PC-9 (cell line): ENCODE results near the gene EFCAB7. TPM values are rescaled to one million over a fixed set of nuclear protein-coding genes. Genes with fewer than 3 reads are reported as not detected.

Source experiments
- BruUV-seq: library from RNA; stranded (reverse); fragments of 400-500 nt; replicated peaks from 2 replicates; lab custom pipeline; 2021; lab: Mats Ljungman, UMichigan
- CTCF ChIA-PET: fragments of 300-600 bp; sonication (Branson Sonifier 250); formaldehyde crosslinking; loops from one replicate; lab custom pipeline; 2022; ENCODE audit warnings: antibody characterized with exemption; lab: Charles Lee
- POLR2A ChIA-PET: fragments of 300-600 bp; sonication (Branson Sonifier 250); formaldehyde crosslinking; loops from one replicate; lab custom pipeline; 2022; ENCODE audit warnings: antibody characterized with exemption; ENCODE audit not compliant: unreplicated experiment; lab: Charles Lee
- DNase-seq, 2 experiments: peaks; one replicate each; pipeline versions ENCODE4 v3.0.0 to v3.0.0-alpha.2; 2015 to 2022; ENCODE audit warnings: mixed read lengths in 1 of 2
- H2AFZ ChIP-seq: fragments of 200-600 bp; sonication (generic); 2 replicates; pipeline ENCODE4 v1.8.1; 2017; ENCODE audit warnings: antibody characterized with exemption
- H3F3A ChIP-seq: fragments of 200-600 bp; sonication (generic); 2 replicates; pipeline ENCODE4 v1.8.1; 2017; ENCODE audit warnings: antibody characterized with exemption, mild to moderate bottlenecking, low read depth; ENCODE audit not compliant: insufficient read depth
- H3K27ac ChIP-seq: fragments of 200-600 bp; sonication (generic); 2 replicates; pipeline ENCODE4 v1.6.1; 2016; ENCODE audit warnings: mixed run types
- H3K27me3 ChIP-seq: fragments of 200-600 bp; sonication (generic); 2 replicates; pipeline ENCODE4 v1.6.1; 2016; ENCODE audit warnings: low read depth, mixed run types; ENCODE audit not compliant: insufficient read depth
- H3K36me3 ChIP-seq: fragments of 200-600 bp; sonication (generic); 2 replicates; pipeline ENCODE4 v1.6.1; 2016; ENCODE audit warnings: low read depth, mixed run types
- H3K4me1 ChIP-seq: fragments of 200-600 bp; sonication (generic); replicated peaks from 2 replicates; pipeline ENCODE4 v1.6.1; 2016; ENCODE audit warnings: mixed run types; ENCODE audit not compliant: insufficient read depth
- H3K4me2 ChIP-seq: fragments of 200-600 bp; sonication (generic); 2 replicates; pipeline ENCODE4 v1.6.1; 2017; ENCODE audit warnings: mixed run types
- H3K4me3 ChIP-seq: fragments of 200-600 bp; sonication (generic); 2 replicates; pipeline ENCODE4 v1.6.1; 2016; ENCODE audit warnings: mixed run types
- H3K79me2 ChIP-seq: fragments of 200-600 bp; sonication (generic); 2 replicates; pipeline ENCODE4 v1.6.1; 2017; ENCODE audit warnings: low read depth, mixed run types
- H3K9me2 ChIP-seq: fragments of 200-600 bp; sonication (generic); 2 replicates; pipeline ENCODE4 v1.8.1; 2017; ENCODE audit warnings: mild to moderate bottlenecking; ENCODE audit not compliant: insufficient read depth
- H3K9me3 ChIP-seq: fragments of 200-600 bp; sonication (generic); 2 replicates; pipeline ENCODE4 v1.8.1; 2016; ENCODE audit warnings: low read depth; ENCODE audit not compliant: insufficient read depth
- H4K20me1 ChIP-seq: fragments of 200-600 bp; sonication (generic); 2 replicates; pipeline ENCODE4 v1.8.1; 2017; ENCODE audit not compliant: insufficient read depth
- CTCF ChIP-seq: fragments of 200-600 bp; sonication (generic); conservative IDR thresholded peaks from 2 replicates; pipeline ENCODE4 v1.6.1; 2017; ENCODE audit warnings: mixed run types, antibody characterized with exemption, mild to moderate bottlenecking, moderate library complexity
- EZH2 ChIP-seq: fragments of 200-600 bp; sonication (generic); IDR thresholded peaks from 2 replicates; pipeline ENCODE4 v1.8.0; 2017; ENCODE audit warnings: antibody characterized with exemption, low read depth
- intact Hi-C: fragments of 100-400 bp; cut with micrococcal nuclease; formaldehyde crosslinking; loops from one replicate; pipeline ENCODE4 v1.10.0; 2022; ENCODE audit not compliant: unreplicated experiment
- total RNA-seq: library from RNA; stranded (reverse); gene quantifications from 2 replicates; pipeline ENCODE4 v1.2.3, GENCODE V29; 2021

EFCAB7 gene
- total RNA-seq, 1 experiment from 2014 or later = 11.2 TPM

- Histone ChIP-seq H3K79me2 (peaks cover 62% of the 10 kb centered on the region), H2AFZ (no peak overlapping the region), H3K36me3 (peaks cover 7% of the 10 kb centered on the region; the same call in 1 of the 2 replicates), H3K4me1 (no peaks in the 10 kb centered on the region), H3K27ac (no peak overlapping the region), H3K27me3 (no peaks in the 10 kb centered on the region), H3K4me3 (no peak overlapping the region), H3K9me3 (no peaks in the 10 kb centered on the region), H4K20me1 (no peaks in the 10 kb centered on the region), H3F3A (no peaks in the 10 kb centered on the region), H3K9me2 (no peaks in the 10 kb centered on the region), H3K4me2 (no peak overlapping the region)
- no TSS peak for BruUV-seq
- intact Hi-C loops = no loop called here
- TF ChIP-seq CTCF = no peak
- TF ChIP-seq EZH2 = no peak
- ChIA-PET POLR2A (no interaction called here), CTCF (no interaction called here)
- DNase-seq = no peak
Measured at GRCh38 chr1:63602629-63603028, 79.3 kb downstream of the EFCAB7 start.

DNA sequence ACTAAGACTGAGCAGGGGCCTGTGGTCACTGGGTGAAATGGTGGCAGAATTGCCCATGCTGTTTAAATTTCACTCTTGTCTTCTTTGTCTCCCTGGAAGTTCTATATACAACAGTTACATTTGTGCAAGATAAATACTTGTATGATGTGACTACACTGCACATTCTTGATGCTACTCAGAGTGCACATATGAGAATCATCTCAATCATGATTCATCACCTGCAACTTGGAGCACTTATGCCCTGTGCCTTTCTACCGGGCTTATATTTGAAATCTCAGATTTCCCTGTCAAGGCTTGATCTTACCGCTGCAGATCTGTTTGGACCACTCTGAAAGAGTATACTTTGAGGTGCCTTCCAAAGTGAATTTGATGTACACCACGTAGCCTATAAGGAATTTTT, 80.5 kb downstream of the EFCAB7 start:
- intact Hi-C loops = no loop called here
- Histone ChIP-seq H3K36me3 (0 out of 2 replicates have a peak, but pooled peaks cover 7% of the 10 kb centered on the region), H3K4me1 (no peaks in the 10 kb centered on the region), H3K27ac (no peak overlapping the region), H3F3A (no peaks in the 10 kb centered on the region), H3K9me2 (no peaks in the 10 kb centered on the region), H3K4me3 (no peak overlapping the region), H3K27me3 (no peaks in the 10 kb centered on the region), H4K20me1 (no peaks in the 10 kb centered on the region), H3K79me2 (peaks cover 58% of the 10 kb centered on the region), H3K4me2 (no peak overlapping the region), H2AFZ (no peak overlapping the region), H3K9me3 (no peaks in the 10 kb centered on the region)
- no peak for TF ChIP-seq EZH2
- no peak for TF ChIP-seq CTCF
- no peak for DNase-seq
- POLR2A ChIA-PET = no interaction called here
- no TSS peak for BruUV-seq
- CTCF ChIA-PET = interaction anchor here (0.6 kb wide), 1 partner anchor 1221 kb away, joined by 9 read pairs; no protein-coding TSS in a partner anchor

DNA sequence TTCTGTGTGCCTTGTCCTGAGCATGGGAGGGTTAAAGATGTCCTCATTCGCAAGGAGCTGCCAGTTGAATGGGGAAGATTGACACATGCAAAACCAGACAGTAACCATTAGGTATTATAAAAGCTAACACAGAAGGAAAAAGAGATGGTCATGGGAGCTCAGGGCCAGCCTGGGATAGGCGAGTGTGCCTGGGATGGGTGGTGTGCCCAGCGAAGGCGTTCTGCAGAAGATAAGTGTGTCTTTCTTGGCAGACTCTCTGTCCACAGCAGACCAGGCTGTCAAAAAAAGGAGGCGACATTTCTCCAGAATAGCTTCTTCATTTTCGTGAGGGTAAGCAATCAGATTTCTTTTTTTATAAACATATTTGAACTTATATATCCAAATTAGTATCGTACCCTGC, 84.0 kb downstream of the EFCAB7 start:
- no peaks in the 10 kb centered on the region for H3K9me2 ChIP-seq
- ChIA-PET CTCF (no interaction called here), POLR2A (no interaction called here)
- peaks cover 20% of the 10 kb centered on the region for H3K4me1 ChIP-seq
- peaks cover 14% of the 10 kb centered on the region; the same call in 1 of the 2 replicates for H3F3A ChIP-seq
- no peak overlapping the region for H2AFZ ChIP-seq
- no TSS peak for BruUV-seq
- no peak overlapping the region for H3K4me3 ChIP-seq
- TF ChIP-seq CTCF (no peak), EZH2 (no peak)
- no peak for DNase-seq
- no peak overlapping the region for H3K27ac ChIP-seq
- no peaks in the 10 kb centered on the region for H3K27me3 ChIP-seq
- 0 out of 2 replicates have a peak, but pooled peaks cover 7% of the 10 kb centered on the region for H3K36me3 ChIP-seq
- no peaks in the 10 kb centered on the region for H3K9me3 ChIP-seq
- H3K4me2 ChIP-seq = no peak overlapping the region
- intact Hi-C loops = no loop called here
- H4K20me1 ChIP-seq = no peaks in the 10 kb centered on the region
- H3K79me2 ChIP-seq = peaks cover 55% of the 10 kb centered on the region
